Keratinocyte (primary cell): ENCODE data around the gene ATP8A1. TPM values are rescaled to one million over a fixed set of nuclear protein-coding genes. Genes with fewer than 3 reads are reported as not detected.
"Not testable (repeated sequence)": the region's sequence is repeated elsewhere in the genome, so short reads cannot be mapped to it uniquely, and the experiment has no call there.

ENCODE experiments used
- DNase-seq: peaks from one replicate; pipeline ENCODE4 v3.0.0-alpha.2; 2011; ENCODE audit warnings: low read depth, missing footprints, low spot score
- FAIRE-seq: peaks from 2 replicates; lab custom pipeline; 2011; peaks lifted over from hg19 to GRCh38; lab: Jason Lieb, UNC
- H2AFZ ChIP-seq: 2 replicates; pipeline ENCODE4 v1.6.0; 2012; ENCODE audit warnings: low read length, control low read depth, inconsistent platforms; ENCODE audit not compliant: control insufficient read depth
- H3K27ac ChIP-seq: 2 replicates; pipeline ENCODE4 v1.5.1; 2011; ENCODE audit warnings: low read length; ENCODE audit not compliant: control insufficient read depth, insufficient read depth
- H3K27me3 ChIP-seq: 3 replicates; pipeline ENCODE4 v1.6.0; 2011; ENCODE audit warnings: low read length; ENCODE audit not compliant: control insufficient read depth, insufficient read depth; ENCODE audit errors: extremely low read depth
- H3K36me3 ChIP-seq, 2 experiments: 2 replicates in 1 of 2; 3 replicates in 1 of 2; pipeline ENCODE4 v1.5.1; 2011; ENCODE audit warnings: low read length in 2 of 2, mild to moderate bottlenecking in 1 of 2; ENCODE audit not compliant: control insufficient read depth in 2 of 2, insufficient read depth in 2 of 2; ENCODE audit errors: extremely low read depth in 1 of 2
- H3K4me1 ChIP-seq: 3 replicates; pipeline ENCODE4 v1.5.1; 2011; ENCODE audit warnings: low read length; ENCODE audit not compliant: control insufficient read depth, insufficient read depth; ENCODE audit errors: extremely low read depth
- H3K4me2 ChIP-seq: 3 replicates; pipeline ENCODE4 v1.6.0; 2011; ENCODE audit warnings: low read depth, low read length; ENCODE audit not compliant: control insufficient read depth, insufficient read depth; ENCODE audit errors: extremely low read depth
- H3K4me3 ChIP-seq, 3 experiments: fragments of 200-600 bp in 1 of 3; sonication (generic) in 1 of 3; 2 replicates in 2 of 3; 3 replicates in 1 of 3; pipeline ENCODE4 v1.5.1; 2011 to 2016; ENCODE audit warnings: low read length in 3 of 3, mild to moderate bottlenecking in 3 of 3, control low read depth in 2 of 3, inconsistent platforms in 1 of 3, low read depth in 1 of 3, mixed read lengths in 1 of 3, mixed run types in 1 of 3, moderate library complexity in 1 of 3; ENCODE audit not compliant: control insufficient read depth in 2 of 3, insufficient read depth in 2 of 3; ENCODE audit errors: extremely low read depth in 1 of 3
- H3K79me2 ChIP-seq: 2 replicates; pipeline ENCODE4 v1.6.0; 2012; ENCODE audit warnings: low read length; ENCODE audit not compliant: control insufficient read depth, insufficient read depth
- H3K9ac ChIP-seq: 3 replicates; pipeline ENCODE4 v1.6.0; 2011; ENCODE audit warnings: low read length; ENCODE audit not compliant: control insufficient read depth, insufficient read depth; ENCODE audit errors: extremely low read depth
- H3K9me1 ChIP-seq: 3 replicates; pipeline ENCODE4 v1.6.0; 2011; ENCODE audit warnings: low read length; ENCODE audit not compliant: control insufficient read depth, insufficient read depth; ENCODE audit errors: extremely low read depth
- H3K9me3 ChIP-seq: 2 replicates; pipeline ENCODE4 v1.5.1; 2012; ENCODE audit warnings: low read depth, low read length; ENCODE audit not compliant: control insufficient read depth
- H4K20me1 ChIP-seq: 3 replicates; pipeline ENCODE4 v1.6.0; 2011; ENCODE audit warnings: low read length; ENCODE audit not compliant: control insufficient read depth, insufficient read depth; ENCODE audit errors: extremely low read depth
- EZH2 ChIP-seq: IDR thresholded peaks from one replicate; pipeline ENCODE4 v1.6.1; 2012; ENCODE audit warnings: inconsistent platforms, mild to moderate bottlenecking, low read length, moderate library complexity
- dilution Hi-C: fragments of 300-500 bp; cut with MboI; formaldehyde crosslinking; loops from one replicate; pipeline ENCODE4 v1.7.0; 2020; ENCODE audit warnings: low sequenced_read_pairs; ENCODE audit not compliant: extremely low pct_ligation_motif_present
- polyA plus RNA-seq, 5 experiments: library from polyadenylated mRNA; depleted of rRNA in 3 of 5; stranded (reverse) in 3 of 5; stranded (forward) in 1 of 5; unstranded in 1 of 5; fragments of >200 nt; gene quantifications; 1 replicate in 1 of 5; 2 replicates in 3 of 5; 3 replicates in 1 of 5; pipeline versions ENCODE4 v1.2.1 to v1.2.3, GENCODE V29; 2011 to 2012; ENCODE audit warnings: missing spikeins in 2 of 5, low read depth in 1 of 5, low replicate concordance in 1 of 5
- TF ChIP-seq, protein P1 (sequence below), 3 experiments: IDR thresholded peaks in 1 of 3; conservative IDR thresholded peaks in 1 of 3; optimal IDR thresholded peaks in 1 of 3; 2 replicates in 2 of 3; 3 replicates in 1 of 3; pipeline versions ENCODE3 to v1.5.1; 2011; ENCODE audit warnings: low read length in 3 of 3, mild to moderate bottlenecking in 3 of 3, moderate library complexity in 2 of 3, control low read depth in 1 of 3, inconsistent platforms in 1 of 3; ENCODE audit not compliant: insufficient read depth in 2 of 3; ENCODE audit errors: extremely low read depth in 1 of 3

ATP8A1 gene
- polyA plus RNA-seq, 1 donor (not counting 4 experiments of a cell fraction or from before 2014, with no cell fraction given), result 0.20 TPM

- Histone ChIP-seq H3K4me3 (no peak overlapping the region), H3K4me1 (peaks cover 21% of the 10 kb centered on the region), H3K27me3 (peaks cover 6% of the 10 kb centered on the region), H3K79me2 (no peaks in the 10 kb centered on the region), H3K36me3 (no peaks in the 10 kb centered on the region), H2AFZ (no peak overlapping the region), H3K9ac (no peak overlapping the region), H3K9me3 (no peaks in the 10 kb centered on the region), H4K20me1 (no peaks in the 10 kb centered on the region), H3K4me2 (no peak overlapping the region), H3K9me1 (no peaks in the 10 kb centered on the region), H3K27ac (no peak overlapping the region)
- FAIRE-seq (peak; percentile 48), DNase-seq (no peak)
- dilution Hi-C loops, result no loop called here
- TF ChIP-seq, protein P1, sequence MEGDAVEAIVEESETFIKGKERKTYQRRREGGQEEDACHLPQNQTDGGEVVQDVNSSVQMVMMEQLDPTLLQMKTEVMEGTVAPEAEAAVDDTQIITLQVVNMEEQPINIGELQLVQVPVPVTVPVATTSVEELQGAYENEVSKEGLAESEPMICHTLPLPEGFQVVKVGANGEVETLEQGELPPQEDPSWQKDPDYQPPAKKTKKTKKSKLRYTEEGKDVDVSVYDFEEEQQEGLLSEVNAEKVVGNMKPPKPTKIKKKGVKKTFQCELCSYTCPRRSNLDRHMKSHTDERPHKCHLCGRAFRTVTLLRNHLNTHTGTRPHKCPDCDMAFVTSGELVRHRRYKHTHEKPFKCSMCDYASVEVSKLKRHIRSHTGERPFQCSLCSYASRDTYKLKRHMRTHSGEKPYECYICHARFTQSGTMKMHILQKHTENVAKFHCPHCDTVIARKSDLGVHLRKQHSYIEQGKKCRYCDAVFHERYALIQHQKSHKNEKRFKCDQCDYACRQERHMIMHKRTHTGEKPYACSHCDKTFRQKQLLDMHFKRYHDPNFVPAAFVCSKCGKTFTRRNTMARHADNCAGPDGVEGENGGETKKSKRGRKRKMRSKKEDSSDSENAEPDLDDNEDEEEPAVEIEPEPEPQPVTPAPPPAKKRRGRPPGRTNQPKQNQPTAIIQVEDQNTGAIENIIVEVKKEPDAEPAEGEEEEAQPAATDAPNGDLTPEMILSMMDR (optimal IDR thresholded peaks at IDR 0.05 in 1 of 3, IDR thresholded peaks at IDR 0.05 in 1 of 3, conservative IDR thresholded peaks at IDR 0.05 in 1 of 3; ENCODE audit: extremely low read depth in 1 of 3, insufficient read depth in 2 of 3, low read length in 3 of 3), result no peak
- no peak for TF ChIP-seq EZH2
Measured at GRCh38 chr4:42653626-42654560, 3.0 kb downstream of the ATP8A1 start.

DNA sequence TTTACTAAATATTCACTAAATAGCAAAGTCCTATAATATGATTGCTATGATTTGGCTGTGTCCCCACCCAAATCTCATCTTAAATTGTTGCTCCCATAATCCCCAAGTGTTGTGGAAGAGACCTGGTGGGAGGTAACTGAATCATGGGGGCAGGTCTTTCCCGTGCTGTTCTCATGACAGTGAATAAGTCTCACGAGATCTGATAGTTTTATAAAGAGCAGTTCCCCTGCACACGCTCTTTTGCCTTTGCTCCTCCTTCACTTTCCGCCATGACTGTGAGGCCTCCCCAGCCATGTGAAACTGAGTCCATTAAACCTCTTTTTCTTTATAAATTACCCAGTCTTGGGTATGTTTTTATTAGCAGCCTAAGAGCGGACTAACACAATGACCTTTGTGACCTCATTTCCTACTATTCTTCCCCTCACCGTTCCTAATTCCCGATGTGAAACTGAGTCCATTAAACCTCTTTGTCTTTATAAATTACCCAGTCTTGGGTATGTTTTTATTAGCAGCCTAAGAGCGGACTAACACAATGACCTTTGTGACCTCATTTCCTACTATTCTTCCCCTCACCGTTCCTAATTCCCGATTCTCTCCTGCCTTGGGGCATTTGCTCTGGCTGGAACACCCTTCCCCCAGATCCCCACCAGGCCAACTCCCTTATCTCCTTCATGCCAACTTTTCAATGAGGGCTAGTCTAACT is 4.2 kb downstream of the ATP8A1 start:
- H2AFZ ChIP-seq, H3K27me3 ChIP-seq, H3K9ac ChIP-seq, dilution Hi-C loops, H3K4me3 ChIP-seq, H3K27ac ChIP-seq, H3K36me3 ChIP-seq, H3K4me2 ChIP-seq, H3K79me2 ChIP-seq, FAIRE-seq, H4K20me1 ChIP-seq, DNase-seq, H3K9me1 ChIP-seq, H3K9me3 ChIP-seq: not testable (repeated sequence)
- H3K4me1 ChIP-seq, result peaks cover 21% of the 10 kb centered on the region
